Fibroblast of lung (primary cell): ENCODE measurements around the gene TEKT3. TPM values are rescaled to one million over a fixed set of nuclear protein-coding genes. Genes with fewer than 3 reads are reported as not detected.

Experiments
- DNase-seq, 2 donors: peaks; one replicate each; pipeline versions ENCODE4 v3.0.0 to v3.0.0-alpha.2; 2010; ENCODE audit warnings: low read depth in 2 of 2
- H2AFZ ChIP-seq: 2 replicates; pipeline ENCODE4 v1.5.1; 2012; ENCODE audit warnings: low read length, control low read depth, inconsistent platforms
- H3K27ac ChIP-seq: 2 replicates; pipeline ENCODE4 v1.5.1; 2011; ENCODE audit warnings: low read length, control low read depth; ENCODE audit not compliant: insufficient read depth
- H3K27me3 ChIP-seq: 2 replicates; pipeline ENCODE4 v1.5.1; 2011; ENCODE audit warnings: mild to moderate bottlenecking, low read length; ENCODE audit not compliant: control insufficient read depth, insufficient read depth
- H3K36me3 ChIP-seq: 2 replicates; pipeline ENCODE4 v1.5.1; 2011; ENCODE audit warnings: low read length; ENCODE audit not compliant: control insufficient read depth, insufficient read depth
- H3K4me1 ChIP-seq: 2 replicates; pipeline ENCODE4 v1.5.1; 2011; ENCODE audit warnings: low read length; ENCODE audit not compliant: control insufficient read depth, insufficient read depth; ENCODE audit errors: extremely low read depth
- H3K4me2 ChIP-seq: 2 replicates; pipeline ENCODE4 v1.5.1; 2011; ENCODE audit warnings: low read length, control low read depth; ENCODE audit not compliant: insufficient read depth; ENCODE audit errors: extremely low read depth
- H3K4me3 ChIP-seq, 4 experiments: fragments of 200-600 bp in 1 of 4; sonication (generic) in 1 of 4; replicated peaks in 1 of 4; 2 replicates each; pipeline ENCODE4 v1.5.1; 2011 to 2016; ENCODE audit warnings: low read length in 4 of 4, low read depth in 3 of 4, mild to moderate bottlenecking in 3 of 4, control low read depth in 2 of 4, inconsistent platforms in 1 of 4, mixed read lengths in 1 of 4; ENCODE audit not compliant: insufficient read depth in 1 of 4; ENCODE audit errors: control extremely low read depth in 1 of 4
- H3K79me2 ChIP-seq: 2 replicates; pipeline ENCODE4 v1.5.1; 2012; ENCODE audit warnings: mild to moderate bottlenecking, low read length, inconsistent platforms; ENCODE audit not compliant: control insufficient read depth, insufficient read depth
- H3K9ac ChIP-seq: 2 replicates; pipeline ENCODE4 v1.5.1; 2011; ENCODE audit warnings: mild to moderate bottlenecking, low read length, control low read depth; ENCODE audit not compliant: insufficient read depth
- H3K9me3 ChIP-seq: 2 replicates; pipeline ENCODE4 v1.5.1; 2012; ENCODE audit warnings: low read depth, low read length; ENCODE audit not compliant: control insufficient read depth, insufficient read depth
- H4K20me1 ChIP-seq: 2 replicates; pipeline ENCODE4 v1.5.1; 2011; ENCODE audit warnings: low read length; ENCODE audit not compliant: control insufficient read depth, insufficient read depth; ENCODE audit errors: extremely low read depth
- EZH2 ChIP-seq: IDR thresholded peaks from 2 replicates; pipeline ENCODE4 v1.5.1; 2012; ENCODE audit warnings: low read length, control low read depth, mild to moderate bottlenecking; ENCODE audit errors: missing control alignments
- polyA plus RNA-seq, 2 donors: library from polyadenylated mRNA; depleted of rRNA in 1 of 2; stranded (reverse) in 1 of 2; unstranded in 1 of 2; fragments of >200 nt; gene quantifications; 2 replicates each; pipeline ENCODE4 v1.2.1, GENCODE V29; 2011 to 2012; ENCODE audit warnings: missing spikeins in 1 of 2
- total RNA-seq: library from RNA; depleted of rRNA; stranded (reverse); fragments of >200 nt; gene quantifications from 2 replicates; pipeline ENCODE4 v1.2.1, GENCODE V29; 2014
- TF ChIP-seq, protein P1 (sequence below), 2 donors: IDR thresholded peaks in 1 of 2; conservative IDR thresholded peaks in 1 of 2; 1 replicate in 1 of 2; 2 replicates in 1 of 2; pipeline ENCODE4 v1.5.1; 2011 to 2012; ENCODE audit warnings: low read length in 2 of 2, control low read depth in 1 of 2, inconsistent platforms in 1 of 2, low read depth in 1 of 2, mild to moderate bottlenecking in 1 of 2

The TEKT3 gene
- total and polyA plus RNA-seq, 2 donors (not counting 1 experiment from before 2014, with no cell fraction given): 0.33 to 0.52 TPM

DNA sequence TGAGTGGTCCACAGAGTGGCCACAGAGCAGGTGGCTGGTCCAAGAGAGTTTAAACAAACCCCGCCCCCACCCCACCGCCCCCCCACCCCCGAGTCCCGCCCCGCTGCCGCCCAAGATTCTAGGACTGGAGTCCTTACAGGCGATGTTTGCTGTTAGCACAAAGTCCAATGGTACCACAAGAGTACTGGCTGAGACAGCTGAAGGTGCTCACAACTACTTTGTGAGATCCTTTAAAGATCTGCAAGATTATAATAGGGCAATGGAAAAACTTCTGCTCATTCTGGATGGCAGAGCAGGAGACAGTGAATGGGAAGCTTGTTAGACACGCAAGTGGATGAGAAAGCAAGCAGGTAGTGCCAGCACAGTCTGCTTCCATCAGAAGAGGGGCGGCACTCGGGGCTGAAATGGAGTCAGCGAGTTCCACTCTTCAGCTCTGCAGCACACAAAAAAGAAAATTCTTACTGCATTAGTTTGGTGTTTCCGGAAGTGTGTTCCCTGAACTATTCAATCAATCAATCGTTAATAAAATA is 4.7 kb upstream of the TEKT3 start:
- no peak overlapping the region for H3K27ac ChIP-seq
- H3K9me3 ChIP-seq: no peaks in the 10 kb centered on the region
- no peak overlapping the region for H2AFZ ChIP-seq
- no peaks in the 10 kb centered on the region for H3K79me2 ChIP-seq
- DNase-seq: no peak
- H4K20me1 ChIP-seq: no peaks in the 10 kb centered on the region
- H3K9ac ChIP-seq: no peak overlapping the region
- peaks cover 16% of the 10 kb centered on the region for H3K27me3 ChIP-seq
- no peak overlapping the region for H3K4me3 ChIP-seq
- H3K36me3 ChIP-seq: no peaks in the 10 kb centered on the region
- TF ChIP-seq, protein P1, sequence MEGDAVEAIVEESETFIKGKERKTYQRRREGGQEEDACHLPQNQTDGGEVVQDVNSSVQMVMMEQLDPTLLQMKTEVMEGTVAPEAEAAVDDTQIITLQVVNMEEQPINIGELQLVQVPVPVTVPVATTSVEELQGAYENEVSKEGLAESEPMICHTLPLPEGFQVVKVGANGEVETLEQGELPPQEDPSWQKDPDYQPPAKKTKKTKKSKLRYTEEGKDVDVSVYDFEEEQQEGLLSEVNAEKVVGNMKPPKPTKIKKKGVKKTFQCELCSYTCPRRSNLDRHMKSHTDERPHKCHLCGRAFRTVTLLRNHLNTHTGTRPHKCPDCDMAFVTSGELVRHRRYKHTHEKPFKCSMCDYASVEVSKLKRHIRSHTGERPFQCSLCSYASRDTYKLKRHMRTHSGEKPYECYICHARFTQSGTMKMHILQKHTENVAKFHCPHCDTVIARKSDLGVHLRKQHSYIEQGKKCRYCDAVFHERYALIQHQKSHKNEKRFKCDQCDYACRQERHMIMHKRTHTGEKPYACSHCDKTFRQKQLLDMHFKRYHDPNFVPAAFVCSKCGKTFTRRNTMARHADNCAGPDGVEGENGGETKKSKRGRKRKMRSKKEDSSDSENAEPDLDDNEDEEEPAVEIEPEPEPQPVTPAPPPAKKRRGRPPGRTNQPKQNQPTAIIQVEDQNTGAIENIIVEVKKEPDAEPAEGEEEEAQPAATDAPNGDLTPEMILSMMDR (conservative IDR thresholded peaks at IDR 0.05 in 1 of 2, IDR thresholded peaks at IDR 0.05 in 1 of 2; ENCODE audit: low read depth in 1 of 2, low read length in 2 of 2): no peak
- TF ChIP-seq EZH2: no peak
- H3K4me2 ChIP-seq: no peak overlapping the region
- no peaks in the 10 kb centered on the region for H3K4me1 ChIP-seq

GRCh38 chr17:15343749-15344148 is 2.4 kb upstream of the TEKT3 start:
- Histone ChIP-seq H4K20me1 (no peaks in the 10 kb centered on the region), H3K4me3 (no peak overlapping the region), H3K36me3 (no peaks in the 10 kb centered on the region), H3K27me3 (peaks cover 19% of the 10 kb centered on the region), H3K27ac (no peak overlapping the region), H3K4me2 (no peak overlapping the region), H3K79me2 (no peaks in the 10 kb centered on the region), H2AFZ (no peak overlapping the region), H3K9ac (no peak overlapping the region), H3K9me3 (no peaks in the 10 kb centered on the region), H3K4me1 (no peaks in the 10 kb centered on the region)
- peak; percentile 15 to 69 for DNase-seq
- TF ChIP-seq EZH2: no peak

DNA sequence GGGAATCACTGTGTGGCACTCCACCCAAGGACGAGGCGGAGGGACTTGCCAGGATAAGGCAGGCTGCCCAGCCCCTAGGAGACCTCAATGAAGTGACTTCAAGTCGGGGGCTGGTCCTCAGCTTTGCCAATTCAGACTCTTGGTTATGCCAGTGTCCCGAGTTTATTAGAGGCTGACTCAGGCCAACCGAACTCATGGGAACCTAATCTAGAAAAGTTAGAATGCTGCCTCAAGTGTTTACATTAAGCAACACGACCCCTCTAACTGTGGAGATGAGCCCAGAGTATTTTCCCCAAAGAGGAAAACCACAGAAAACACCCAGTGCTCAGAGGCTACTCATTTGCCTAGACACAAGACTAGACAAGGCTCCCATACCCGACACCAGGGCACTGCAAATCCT is 1.1 kb upstream of the TEKT3 start:
- Histone ChIP-seq H3K27ac (no peak overlapping the region), H3K36me3 (no peaks in the 10 kb centered on the region), H3K4me3 (no peak overlapping the region), H3K9me3 (no peaks in the 10 kb centered on the region), H3K9ac (no peak overlapping the region), H3K4me2 (no peak overlapping the region), H4K20me1 (no peaks in the 10 kb centered on the region), H3K4me1 (no peaks in the 10 kb centered on the region), H2AFZ (no peak overlapping the region), H3K79me2 (no peaks in the 10 kb centered on the region), H3K27me3 (peaks cover 19% of the 10 kb centered on the region)
- DNase-seq: peak in 1 of 2 donors; percentile 19
- TF ChIP-seq, protein P1 (conservative IDR thresholded peaks at IDR 0.05 in 1 of 2, IDR thresholded peaks at IDR 0.05 in 1 of 2; ENCODE audit: low read depth in 1 of 2, low read length in 2 of 2): no peak
- TF ChIP-seq EZH2: no peak
